ENCODE data around the gene CFAP74.
"Not testable (repeated sequence)": the region's sequence is repeated elsewhere in the genome, so short reads cannot be mapped to it uniquely, and the experiment has no call there.

Gene CFAP74

DNA sequence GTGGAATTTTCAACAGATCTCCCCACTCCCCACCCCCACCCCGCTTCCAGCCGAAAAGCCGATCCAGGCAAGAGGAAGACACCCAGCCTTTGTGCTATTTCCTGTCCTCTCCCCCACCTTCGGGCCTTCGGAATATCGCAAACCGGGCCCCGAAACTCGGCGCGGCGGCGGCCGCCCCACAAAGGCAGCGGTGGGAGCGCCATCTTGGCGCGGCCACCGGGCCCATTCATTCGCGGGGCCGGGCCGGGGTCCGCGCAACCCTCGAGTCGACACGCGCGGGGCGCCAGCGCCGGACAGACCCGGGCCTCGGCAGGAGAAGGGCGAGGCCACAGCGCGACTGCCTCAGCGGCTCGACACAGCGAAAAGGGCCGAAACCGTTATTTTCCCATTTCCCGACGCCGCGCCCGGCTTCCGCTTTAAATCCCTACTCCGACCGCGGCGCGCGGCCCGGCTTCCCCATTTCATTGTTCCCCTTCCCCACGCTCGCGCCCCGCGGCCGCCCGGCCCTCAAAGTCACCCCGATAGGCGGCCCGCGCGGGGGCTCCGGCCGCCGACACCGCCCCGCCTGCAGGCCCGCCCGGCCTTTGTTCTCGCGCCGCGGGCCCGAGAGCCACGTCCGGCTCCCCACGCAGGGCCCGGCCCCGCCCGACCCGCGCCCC, 113.6 kb downstream of the CFAP74 start:
- in situ Hi-C loops (cut with MboI; ENCODE audit: low sequenced_read_pairs): no loop called here

DNA sequence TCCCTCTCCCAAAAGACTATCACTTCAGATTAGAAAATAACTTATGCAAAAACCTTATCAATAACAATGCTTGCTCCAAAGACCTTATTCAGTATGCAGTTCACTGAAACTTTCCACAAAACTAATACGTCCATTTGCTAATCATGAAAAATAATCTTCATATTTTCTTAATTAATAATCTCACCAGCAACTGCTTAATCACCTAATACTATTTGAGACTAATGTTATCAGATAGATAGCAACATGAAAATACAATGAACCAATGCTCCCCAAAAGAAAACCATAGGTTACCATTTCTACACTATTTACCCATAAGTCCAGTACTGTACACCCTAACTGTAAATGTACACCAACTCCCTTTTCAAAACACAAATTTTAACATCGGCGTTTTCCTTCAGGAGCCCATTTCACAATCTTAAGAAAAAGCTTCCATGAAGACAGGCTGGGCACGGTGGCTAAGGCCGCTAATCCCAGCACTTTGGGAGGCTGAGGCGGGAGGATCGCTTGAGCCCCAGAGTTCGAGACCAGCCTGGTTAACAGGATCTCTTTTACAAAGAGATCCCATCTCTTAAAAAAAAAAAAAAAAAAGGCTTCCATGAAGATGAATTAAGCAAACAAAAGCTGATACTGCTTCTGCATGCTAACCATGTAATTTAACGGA, 114.4 kb downstream of the CFAP74 start:
- in situ Hi-C loops (cut with MboI; ENCODE audit: low sequenced_read_pairs): no loop called here

DNA sequence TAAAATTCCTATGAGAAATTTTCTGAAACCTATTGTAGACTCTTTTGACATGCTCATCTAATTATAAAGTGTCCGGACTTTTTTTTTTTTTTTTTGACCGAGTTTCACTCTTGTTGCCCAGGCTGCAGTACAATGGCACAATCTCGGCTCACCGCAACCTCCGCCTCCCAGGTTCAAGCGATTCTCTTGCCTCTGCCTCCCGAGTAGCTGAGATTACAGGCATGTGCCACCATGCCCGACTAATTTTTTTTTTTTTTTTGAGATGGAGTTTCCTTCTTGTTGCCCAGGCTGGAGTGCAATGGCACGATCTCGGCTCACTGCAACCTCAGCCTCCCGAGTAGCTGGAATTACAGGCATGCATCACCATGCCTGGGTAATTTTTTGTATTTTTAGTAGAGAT, 119.7 kb downstream of the CFAP74 start:
- in situ Hi-C loops (cut with MboI; ENCODE audit: low sequenced_read_pairs): not testable (repeated sequence)

DNA sequence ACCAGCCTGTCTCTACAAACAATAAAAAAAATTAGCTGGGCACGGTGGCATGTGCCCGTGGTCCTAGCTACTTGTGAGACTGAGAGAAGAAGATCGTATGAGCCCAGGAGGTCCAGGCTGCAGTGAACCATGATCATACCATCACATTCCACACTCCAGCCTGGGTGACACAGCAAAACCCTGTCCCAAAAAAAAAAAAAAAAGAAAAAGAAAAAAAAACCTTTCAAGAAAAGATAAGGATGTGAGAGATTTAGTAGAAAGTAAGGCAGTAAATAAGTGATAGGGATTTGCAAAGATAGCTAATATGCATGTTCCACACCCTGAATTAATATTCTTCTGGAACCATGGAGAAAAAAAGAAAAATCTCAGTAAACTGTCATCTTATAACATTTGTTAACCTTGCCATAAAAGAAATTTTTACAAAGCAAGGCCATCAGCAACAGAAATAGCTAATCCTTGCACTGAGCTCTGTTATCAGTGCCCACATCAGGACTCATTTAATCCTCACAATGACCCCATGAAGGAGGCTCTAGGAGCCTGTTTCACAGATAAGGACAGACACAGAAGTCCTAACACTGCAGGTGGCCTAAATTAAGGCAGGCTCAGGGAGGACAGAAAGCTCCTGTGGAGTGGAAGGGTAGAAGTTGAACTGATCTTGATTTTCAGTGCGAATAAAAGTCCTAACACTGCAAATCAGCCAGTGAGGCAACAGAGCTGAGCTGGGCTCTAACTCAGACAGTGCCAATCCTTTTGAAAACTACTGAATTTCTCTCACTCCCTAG, 120.3 kb downstream of the CFAP74 start:
- in situ Hi-C loops (cut with MboI; ENCODE audit: low sequenced_read_pairs): no loop called here

DNA sequence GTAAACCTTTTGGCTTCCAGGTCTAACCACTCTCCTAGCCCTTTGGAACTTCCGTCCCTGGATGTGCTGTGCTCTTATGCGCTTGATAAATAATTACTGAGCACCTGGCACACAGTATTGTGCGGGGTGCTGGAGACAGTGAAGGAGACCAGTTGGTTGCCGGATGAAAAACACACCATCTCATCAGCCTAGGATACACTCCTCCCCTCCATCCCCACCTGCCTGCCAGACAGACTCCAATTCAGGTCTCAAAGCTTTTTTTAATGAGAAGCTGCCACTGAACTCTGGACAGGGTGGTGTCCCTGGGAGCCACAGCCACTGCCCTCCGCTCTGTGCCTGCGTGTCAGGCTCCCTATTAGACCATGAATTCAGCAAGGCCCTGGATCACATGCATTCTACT, 121.9 kb downstream of the CFAP74 start:
- in situ Hi-C loops (cut with MboI; ENCODE audit: low sequenced_read_pairs): no loop called here

DNA sequence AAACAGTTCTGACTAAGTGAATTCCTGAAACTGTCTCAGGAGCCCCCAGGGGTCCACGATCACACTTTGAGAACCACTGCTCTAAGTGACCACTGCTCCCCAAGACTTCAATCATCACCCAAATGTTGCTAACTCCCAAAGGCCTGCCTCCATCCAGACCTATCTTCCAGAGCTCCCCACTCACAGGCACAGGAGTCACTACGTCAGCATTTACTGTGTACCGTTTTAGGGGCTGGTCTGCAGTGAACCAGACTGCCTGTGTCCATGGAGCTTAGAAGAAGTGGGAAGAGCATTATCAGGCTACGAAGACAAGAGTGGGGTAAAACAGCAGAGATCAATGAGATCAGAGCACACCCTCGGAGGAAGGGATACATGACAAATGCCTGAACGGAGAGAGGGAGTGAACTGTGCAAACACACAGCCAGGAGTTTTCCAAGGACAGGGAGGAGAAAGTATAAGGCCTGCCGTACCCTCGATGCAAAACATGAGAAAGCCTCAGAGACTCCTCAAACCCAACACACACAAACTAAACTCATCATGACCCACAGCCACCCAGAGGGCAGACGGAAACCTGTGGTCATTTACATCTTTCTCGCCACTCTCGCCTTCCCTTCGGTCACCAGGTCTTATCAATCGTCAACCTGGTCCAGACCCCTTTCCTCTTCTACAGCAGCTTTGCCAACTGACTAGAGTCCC, 122.8 kb downstream of the CFAP74 start:
- in situ Hi-C loops (cut with MboI; ENCODE audit: low sequenced_read_pairs): no loop called here

DNA sequence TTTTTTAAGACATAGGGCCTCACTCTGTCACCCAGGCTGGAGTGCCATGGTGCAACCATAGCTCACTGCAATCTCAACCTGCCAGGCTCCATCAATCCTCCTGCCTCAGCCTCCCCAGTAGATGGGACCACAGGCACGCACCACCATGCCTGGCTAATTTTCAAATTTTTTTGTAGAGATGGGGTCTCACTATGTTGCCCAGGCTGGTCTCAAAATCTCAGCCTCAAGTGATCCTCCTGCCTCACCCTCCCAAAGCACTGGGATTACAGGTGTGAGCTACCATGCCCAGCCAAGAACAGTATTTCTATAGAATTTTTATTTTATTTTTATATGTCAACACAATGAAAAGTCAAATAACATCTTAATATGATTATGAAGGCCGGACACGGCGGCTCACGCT, 123.6 kb downstream of the CFAP74 start:
- in situ Hi-C loops (cut with MboI; ENCODE audit: low sequenced_read_pairs): no loop called here

DNA sequence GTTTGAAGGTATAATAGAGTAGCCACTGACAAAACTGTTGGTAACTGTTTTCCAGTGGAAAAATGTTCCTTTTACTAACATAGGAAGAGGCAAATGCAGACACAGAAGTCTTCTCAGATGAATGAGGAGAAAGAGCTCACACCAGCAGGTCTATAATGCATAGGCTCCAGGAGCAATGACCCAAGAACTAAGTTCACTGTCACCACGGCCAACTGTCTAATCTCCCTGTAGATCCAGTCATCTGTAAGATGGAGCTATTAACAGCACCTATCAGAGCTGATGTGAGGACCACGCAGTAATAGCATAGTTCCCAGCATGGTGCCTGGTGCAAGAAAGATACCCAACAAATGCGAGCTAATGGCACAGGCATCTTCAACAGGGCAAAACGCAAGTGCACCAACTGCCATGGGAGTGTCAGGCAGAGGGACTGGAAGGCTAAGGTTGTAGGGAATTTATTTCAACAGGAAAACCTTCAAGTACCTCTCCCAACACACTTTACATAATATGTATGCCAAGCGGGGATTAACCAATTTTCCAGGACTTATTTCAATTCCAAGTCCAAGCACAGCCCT, 125.6 kb downstream of the CFAP74 start:
- in situ Hi-C loops (cut with MboI; ENCODE audit: low sequenced_read_pairs): no loop called here

DNA sequence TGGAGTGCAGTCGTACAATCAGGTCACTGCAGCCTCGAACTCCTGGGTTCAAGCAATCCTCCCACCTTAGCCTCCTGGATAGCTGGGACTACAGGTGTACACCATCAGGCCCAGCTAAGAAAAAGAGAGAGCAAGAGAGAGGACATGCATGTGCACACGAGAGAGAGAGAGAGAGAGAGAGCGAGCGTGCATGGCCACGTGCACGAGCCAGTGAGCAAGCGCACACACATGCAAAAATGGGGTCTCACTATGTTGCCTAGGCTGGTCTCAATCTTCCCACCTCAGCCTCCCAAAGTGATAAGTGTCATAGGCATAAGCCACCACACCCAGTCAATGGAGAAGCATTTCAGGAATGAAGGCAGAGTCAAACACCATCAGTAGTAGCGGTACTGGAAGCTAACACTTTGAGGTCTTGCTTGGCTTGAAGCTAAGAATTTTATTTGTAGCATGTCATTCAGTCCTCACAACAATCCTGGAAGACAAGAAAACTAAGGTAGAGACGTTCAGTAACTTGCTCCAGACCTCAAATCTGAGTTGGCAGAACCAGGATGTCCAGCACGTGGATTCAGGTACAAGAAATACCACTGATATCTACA, 127.2 kb downstream of the CFAP74 start:
- in situ Hi-C loops (cut with MboI; ENCODE audit: low sequenced_read_pairs): no loop called here

DNA sequence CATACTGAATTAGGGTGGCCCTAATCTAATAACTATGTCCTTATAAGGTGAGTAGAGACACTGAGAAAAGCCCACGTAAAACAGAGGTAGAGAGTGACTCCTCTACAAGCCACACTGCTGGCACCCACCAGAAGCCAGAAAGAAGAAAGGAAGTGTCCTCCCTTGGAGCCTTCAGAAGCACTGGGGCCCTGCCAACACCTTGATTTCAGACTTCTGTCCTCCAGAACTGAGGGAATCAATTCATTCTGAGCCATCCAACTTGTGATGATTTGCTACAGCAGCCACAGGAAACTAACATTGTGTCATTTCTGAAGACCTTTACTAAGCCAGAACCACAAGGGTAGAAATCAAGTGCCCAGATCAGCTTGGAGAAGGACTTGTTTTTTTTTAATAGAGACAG, 127.7 kb downstream of the CFAP74 start:
- in situ Hi-C loops (cut with MboI; ENCODE audit: low sequenced_read_pairs): no loop called here

DNA sequence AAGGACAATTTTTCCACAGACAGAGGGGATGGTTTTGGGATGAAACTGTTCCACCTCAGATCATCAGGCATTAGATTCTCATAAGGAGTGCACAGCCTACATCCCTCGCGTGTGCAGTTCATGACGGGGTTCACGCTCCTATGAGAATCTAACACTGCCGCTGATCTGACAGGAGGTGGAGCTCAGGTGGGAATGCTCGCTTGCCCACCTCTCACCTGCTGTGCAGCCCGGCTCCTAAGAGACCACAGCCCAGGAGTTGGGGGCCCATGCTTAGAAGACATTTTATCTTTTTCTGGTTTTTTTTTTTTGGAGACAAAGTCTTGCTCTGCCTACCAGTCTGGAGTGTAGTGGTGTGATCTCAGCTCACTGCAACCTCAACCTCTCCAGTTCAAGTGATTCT, 128.7 kb downstream of the CFAP74 start:
- in situ Hi-C loops (cut with MboI; ENCODE audit: low sequenced_read_pairs): no loop called here

DNA sequence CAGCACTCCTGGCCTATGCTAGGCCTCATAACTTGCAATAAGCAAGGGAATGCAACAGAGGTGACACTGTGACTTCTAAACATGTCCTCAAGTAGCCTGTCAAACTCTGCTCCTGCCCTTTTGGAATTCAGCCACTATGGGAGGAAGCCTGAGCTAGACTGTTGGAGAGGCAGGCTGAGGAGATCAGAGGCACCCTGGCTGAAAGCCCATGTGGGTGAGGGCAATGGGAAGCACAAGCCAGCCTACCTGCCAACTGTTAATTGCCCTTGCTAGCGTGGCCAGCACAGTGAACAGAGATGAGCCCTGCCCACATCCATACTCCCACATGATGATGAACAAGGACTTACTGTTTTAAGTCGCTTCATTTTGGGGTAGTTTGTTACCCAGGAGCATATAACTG, 130.4 kb downstream of the CFAP74 start:
- in situ Hi-C loops (cut with MboI; ENCODE audit: low sequenced_read_pairs): no loop called here

DNA sequence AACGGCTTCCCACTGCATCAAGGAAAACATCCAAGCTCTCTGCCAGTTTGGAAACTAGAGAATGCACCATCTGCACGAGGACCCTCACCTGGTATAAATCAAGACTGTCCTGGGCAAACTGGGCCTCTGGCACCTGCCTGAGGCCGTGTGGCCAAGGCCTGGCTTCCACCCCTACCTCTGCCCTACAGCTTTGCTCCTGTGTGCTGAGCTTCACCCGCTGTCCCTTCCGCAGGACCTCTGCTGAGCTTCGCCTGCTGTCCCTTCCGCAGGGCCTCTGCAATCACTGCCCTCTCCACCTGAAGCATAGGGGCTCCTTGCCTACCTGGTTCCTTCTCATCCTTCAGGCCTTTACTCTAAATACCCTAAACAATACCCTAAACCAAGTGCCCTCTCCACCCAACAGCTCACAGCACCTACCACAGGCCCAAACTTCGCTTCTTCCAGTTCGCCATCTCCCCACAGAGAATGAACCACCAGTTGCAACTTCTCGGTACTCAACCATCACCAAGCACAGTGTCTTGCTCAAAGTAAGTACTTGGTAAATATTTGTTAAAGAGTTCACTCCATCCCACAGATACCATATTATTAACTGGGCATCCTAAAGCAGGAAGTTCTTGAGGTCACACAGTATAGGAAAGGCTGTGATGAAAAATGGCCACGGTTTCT, 131.1 kb downstream of the CFAP74 start:
- in situ Hi-C loops (cut with MboI; ENCODE audit: low sequenced_read_pairs): no loop called here

All from HL-60/S4 treated with phorbol 12-myristate 13-acetate at 8.2 ng/mL for 4 days and 3 days (cell line).